Uterus (tissue), 2 donors: ENCODE data around the gene HS6ST3.

Source experiments
- POLR2A ChIP-seq, 2 donors: fragments of 450-650 bp; IDR thresholded peaks; one replicate each; pipeline ENCODE4 v1.6.1; 2016; ENCODE audit warnings: antibody characterized with exemption in 2 of 2, mild to moderate bottlenecking in 1 of 2, moderate library complexity in 1 of 2
- TF ChIP-seq, protein P1 (sequence below), 4 experiments: fragments of 200-600 bp in 2 of 4; fragments of 450-650 bp in 2 of 4; sonication (generic) in 2 of 4; IDR thresholded peaks; one replicate each; pipeline ENCODE4 v1.5.1; 2016 to 2019; ENCODE audit warnings: antibody characterized with exemption in 4 of 4, mild to moderate bottlenecking in 2 of 4, moderate library complexity in 1 of 4

DNA sequence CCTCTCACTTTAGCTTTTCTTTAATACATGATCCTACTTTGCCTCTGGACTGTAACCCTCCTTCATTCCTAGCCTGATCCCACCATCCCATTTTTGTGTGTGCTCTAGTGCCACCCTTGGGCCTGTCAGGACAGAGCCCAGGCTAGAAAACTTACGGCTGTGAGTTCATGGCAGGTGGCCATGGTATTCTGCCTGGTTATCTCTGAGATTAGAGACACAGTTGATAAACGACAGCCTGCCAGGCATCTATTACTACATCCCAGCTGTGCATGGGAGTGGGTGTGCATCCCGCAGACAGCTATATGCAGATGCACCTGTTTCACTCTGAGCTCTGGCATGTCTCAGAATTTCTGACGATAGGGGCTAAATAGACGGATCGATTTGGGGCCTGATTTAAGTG, 110.9 kb downstream of the HS6ST3 start:
- no peak for TF ChIP-seq POLR2A (IDR thresholded peaks at IDR 0.05)
- TF ChIP-seq, protein P1, sequence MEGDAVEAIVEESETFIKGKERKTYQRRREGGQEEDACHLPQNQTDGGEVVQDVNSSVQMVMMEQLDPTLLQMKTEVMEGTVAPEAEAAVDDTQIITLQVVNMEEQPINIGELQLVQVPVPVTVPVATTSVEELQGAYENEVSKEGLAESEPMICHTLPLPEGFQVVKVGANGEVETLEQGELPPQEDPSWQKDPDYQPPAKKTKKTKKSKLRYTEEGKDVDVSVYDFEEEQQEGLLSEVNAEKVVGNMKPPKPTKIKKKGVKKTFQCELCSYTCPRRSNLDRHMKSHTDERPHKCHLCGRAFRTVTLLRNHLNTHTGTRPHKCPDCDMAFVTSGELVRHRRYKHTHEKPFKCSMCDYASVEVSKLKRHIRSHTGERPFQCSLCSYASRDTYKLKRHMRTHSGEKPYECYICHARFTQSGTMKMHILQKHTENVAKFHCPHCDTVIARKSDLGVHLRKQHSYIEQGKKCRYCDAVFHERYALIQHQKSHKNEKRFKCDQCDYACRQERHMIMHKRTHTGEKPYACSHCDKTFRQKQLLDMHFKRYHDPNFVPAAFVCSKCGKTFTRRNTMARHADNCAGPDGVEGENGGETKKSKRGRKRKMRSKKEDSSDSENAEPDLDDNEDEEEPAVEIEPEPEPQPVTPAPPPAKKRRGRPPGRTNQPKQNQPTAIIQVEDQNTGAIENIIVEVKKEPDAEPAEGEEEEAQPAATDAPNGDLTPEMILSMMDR (IDR thresholded peaks at IDR 0.05), result no peak
